Neuronal stem cell (in vitro differentiated cells): ENCODE data around the gene CLEC7A.
A peak's percentile ranks its signal among the peaks of the same experiment; 100 is the strongest.

ENCODE experiments used
- DNase-seq: peaks from one replicate; pipeline ENCODE4 v3.0.0-alpha.2; 2013; ENCODE audit warnings: low spot score
- H2AFZ ChIP-seq: one replicate; pipeline ENCODE4 v1.6.1; 2013; ENCODE audit warnings: mild to moderate bottlenecking, low read length, inconsistent platforms
- H2AK5ac ChIP-seq: 2 replicates; pipeline ENCODE4 v1.6.1; 2013; ENCODE audit warnings: low read depth, mild to moderate bottlenecking, inconsistent platforms, low read length, moderate library complexity, mixed read lengths
- H2BK120ac ChIP-seq: 2 replicates; pipeline ENCODE4 v1.6.1; 2013; ENCODE audit warnings: low read depth, mild to moderate bottlenecking, inconsistent platforms, low read length, moderate library complexity, mixed read lengths
- H2BK12ac ChIP-seq: one replicate; pipeline ENCODE4 v1.6.1; 2013; ENCODE audit warnings: low read length, inconsistent platforms
- H2BK15ac ChIP-seq: 2 replicates; pipeline ENCODE4 v1.6.1; 2013; ENCODE audit warnings: mild to moderate bottlenecking, low read length, inconsistent platforms, mixed read lengths
- H2BK5ac ChIP-seq: one replicate; pipeline ENCODE4 v1.6.1; 2013; ENCODE audit warnings: inconsistent platforms, mild to moderate bottlenecking, low read length, moderate library complexity
- H3K14ac ChIP-seq: one replicate; pipeline ENCODE4 v1.6.1; 2013; ENCODE audit warnings: low read length, inconsistent platforms
- H3K18ac ChIP-seq: 2 replicates; pipeline ENCODE4 v1.6.1; 2013; ENCODE audit warnings: low read length, inconsistent platforms
- H3K23ac ChIP-seq: 2 replicates; pipeline ENCODE4 v1.6.1; 2013; ENCODE audit warnings: low read depth, mild to moderate bottlenecking, mixed read lengths, low read length, inconsistent platforms; ENCODE audit not compliant: poor library complexity
- H3K27ac ChIP-seq: replicated peaks from 3 replicates; pipeline ENCODE4 v1.5.1; 2013; ENCODE audit warnings: low read length, inconsistent platforms
- H3K27me3 ChIP-seq, 3 experiments: 2 replicates each; pipeline ENCODE4 v1.6.1; 2013; ENCODE audit warnings: low read length in 3 of 3, mild to moderate bottlenecking in 2 of 3, inconsistent platforms in 1 of 3, low read depth in 1 of 3, mixed read lengths in 1 of 3, moderate library complexity in 1 of 3; ENCODE audit not compliant: control insufficient read depth in 3 of 3, insufficient read depth in 3 of 3
- H3K36me3 ChIP-seq, 2 donors: replicated peaks in 1 of 2; 2 replicates each; pipeline ENCODE4 v1.6.1; 2013; ENCODE audit warnings: low read length in 2 of 2; ENCODE audit not compliant: control insufficient read depth in 2 of 2, insufficient read depth in 2 of 2
- H3K4ac ChIP-seq: 2 replicates; pipeline ENCODE4 v1.6.1; 2013; ENCODE audit warnings: inconsistent platforms, mild to moderate bottlenecking, low read length, moderate library complexity
- H3K4me1 ChIP-seq, 2 donors: 1 replicate in 1 of 2; 2 replicates in 1 of 2; pipeline ENCODE4 v1.6.1; 2013; ENCODE audit warnings: low read length in 2 of 2, low read depth in 1 of 2; ENCODE audit not compliant: control insufficient read depth in 2 of 2, insufficient read depth in 1 of 2
- H3K4me2 ChIP-seq: one replicate; pipeline ENCODE4 v1.6.1; 2013; ENCODE audit warnings: mild to moderate bottlenecking, low read length, inconsistent platforms; ENCODE audit not compliant: insufficient read depth, poor library complexity, severe bottlenecking
- H3K4me3 ChIP-seq, 2 donors: 2 replicates each; pipeline ENCODE4 v1.5.1; 2013; ENCODE audit warnings: low read length in 2 of 2, mild to moderate bottlenecking in 2 of 2, inconsistent platforms in 1 of 2, moderate library complexity in 1 of 2
- H3K79me1 ChIP-seq: one replicate; pipeline ENCODE4 v1.6.1; 2013; ENCODE audit warnings: low read depth, mild to moderate bottlenecking, inconsistent platforms, low read length, moderate library complexity
- H3K9ac ChIP-seq: one replicate; pipeline ENCODE4 v1.6.1; 2013; ENCODE audit warnings: mild to moderate bottlenecking, low read depth, low read length, inconsistent platforms; ENCODE audit not compliant: poor library complexity
- H3K9me3 ChIP-seq, 2 donors: replicated peaks in 1 of 2; 2 replicates each; pipeline versions ENCODE3 to v1.6.1; 2013; ENCODE audit warnings: low read length in 2 of 2, mild to moderate bottlenecking in 2 of 2, inconsistent platforms in 1 of 2, low read depth in 1 of 2, mixed read lengths in 1 of 2, moderate library complexity in 1 of 2; ENCODE audit not compliant: control insufficient read depth in 2 of 2, insufficient read depth in 1 of 2
- H4K8ac ChIP-seq: one replicate; pipeline ENCODE4 v1.6.1; 2013; ENCODE audit warnings: low read depth, mild to moderate bottlenecking, inconsistent platforms, low read length, moderate library complexity
- H4K91ac ChIP-seq: one replicate; pipeline ENCODE4 v1.6.1; 2013; ENCODE audit warnings: low read length, low read depth, mild to moderate bottlenecking, inconsistent platforms; ENCODE audit not compliant: poor library complexity
- WGBS, 2 donors: extraction: QIAGEN DNeasy Blood & Tissue Kit; methylation state at CpG; one replicate each; pipeline ENCODE4 v1.1.7; 2013; ENCODE audit warnings: missing lambda C conversion rate in 2 of 2, mixed read lengths in 1 of 2; ENCODE audit not compliant: insufficient read length in 2 of 2, insufficient replicate concordance in 1 of 2; ENCODE audit errors: extremely low coverage in 2 of 2; 5-methylcytosine and 5-hydroxymethylcytosine counted together

The CLEC7A gene

GRCh38 chr12:10069976-10070375 is 60.0 kb downstream of the CLEC7A start:
- Histone ChIP-seq H3K23ac (no peak overlapping the region), H3K14ac (no peak overlapping the region), H3K4me3 (no peak overlapping the region), H3K4ac (no peak overlapping the region), H3K9me3 (no peaks in the 10 kb centered on the region), H2BK120ac (no peak overlapping the region), H3K27me3 (peaks cover 0 to 2% (median 0%) of the 10 kb centered on the region in 3 experiments), H2AK5ac (no peak overlapping the region), H3K27ac (no peak overlapping the region), H4K91ac (no peak overlapping the region), H3K4me1 (peaks cover 0 to 2% of the 10 kb centered on the region in 2 donors), H3K79me1 (no peaks in the 10 kb centered on the region), H2BK5ac (no peak overlapping the region), H2BK15ac (no peak overlapping the region), H3K9ac (no peak overlapping the region), H3K4me2 (no peak overlapping the region), H4K8ac (no peak overlapping the region), H2BK12ac (no peak overlapping the region), H3K36me3 (no peaks in the 10 kb centered on the region), H3K18ac (no peak overlapping the region), H2AFZ (no peak overlapping the region)
- WGBS, 2 donors = no CpG with 5 or more reads among the region's 3 CpGs
- DNase-seq = no peak

GRCh38 chr12:10069099-10069498 is 60.9 kb downstream of the CLEC7A start:
- no peaks in the 10 kb centered on the region for H3K36me3 ChIP-seq
- H3K9me3 ChIP-seq = no peaks in the 10 kb centered on the region
- no peak overlapping the region for H3K27ac ChIP-seq
- no peak for DNase-seq
- no peak overlapping the region for H3K14ac ChIP-seq
- no peak overlapping the region for H2AFZ ChIP-seq
- WGBS, 2 donors = no CpG with 5 or more reads among the region's 4 CpGs
- H3K79me1 ChIP-seq = no peaks in the 10 kb centered on the region
- H3K18ac ChIP-seq = no peak overlapping the region
- no peak overlapping the region for H2BK15ac ChIP-seq
- peaks cover 0 to 2% of the 10 kb centered on the region in 2 donors for H3K4me1 ChIP-seq
- peaks cover 0 to 2% (median 0%) of the 10 kb centered on the region in 3 experiments for H3K27me3 ChIP-seq
- no peak overlapping the region for H3K4me2 ChIP-seq
- no peak overlapping the region for H2AK5ac ChIP-seq
- no peak overlapping the region for H2BK120ac ChIP-seq
- H3K23ac ChIP-seq = no peak overlapping the region
- no peak overlapping the region for H3K4me3 ChIP-seq
- H4K91ac ChIP-seq = no peak overlapping the region
- no peak overlapping the region for H3K9ac ChIP-seq
- H2BK12ac ChIP-seq = no peak overlapping the region
- no peak overlapping the region for H3K4ac ChIP-seq
- no peak overlapping the region for H4K8ac ChIP-seq
- H2BK5ac ChIP-seq = no peak overlapping the region

DNA sequence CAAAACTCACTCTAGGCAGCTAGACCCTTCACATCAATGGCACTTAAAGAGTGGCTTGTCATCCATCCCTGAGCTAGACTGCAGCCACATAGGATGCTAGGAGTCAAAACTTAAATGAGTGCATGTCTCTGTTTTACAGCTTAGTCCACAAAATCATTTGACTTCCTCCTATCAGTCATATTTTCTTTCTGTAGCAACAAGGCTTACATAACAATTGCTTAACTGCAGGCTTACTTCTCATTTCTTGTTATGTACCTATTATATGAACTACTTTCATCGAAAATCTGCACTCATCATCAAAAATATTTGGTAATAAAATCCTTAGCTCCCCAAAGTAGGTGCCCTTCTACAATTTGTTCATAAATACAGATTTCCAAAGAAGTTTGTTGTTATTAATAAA is 61.4 kb downstream of the CLEC7A start:
- Histone ChIP-seq H3K27ac (no peak overlapping the region), H2AFZ (no peak overlapping the region), H4K8ac (no peak overlapping the region), H2BK15ac (no peak overlapping the region), H3K9me3 (no peaks in the 10 kb centered on the region), H4K91ac (no peak overlapping the region), H3K23ac (no peak overlapping the region), H3K18ac (no peak overlapping the region), H3K9ac (no peak overlapping the region), H3K14ac (no peak overlapping the region), H2BK120ac (no peak overlapping the region), H3K4me1 (peaks cover 0 to 2% of the 10 kb centered on the region in 2 donors), H3K4me2 (no peak overlapping the region), H3K4me3 (no peak overlapping the region), H2BK12ac (no peak overlapping the region), H3K79me1 (no peaks in the 10 kb centered on the region), H3K4ac (no peak overlapping the region), H2BK5ac (no peak overlapping the region), H2AK5ac (no peak overlapping the region), H3K36me3 (no peaks in the 10 kb centered on the region), H3K27me3 (peaks cover 0 to 2% (median 0%) of the 10 kb centered on the region in 3 experiments)
- WGBS, 2 donors = no CpG with 5 or more reads among the region's 1 CpG
- DNase-seq = no peak

DNA sequence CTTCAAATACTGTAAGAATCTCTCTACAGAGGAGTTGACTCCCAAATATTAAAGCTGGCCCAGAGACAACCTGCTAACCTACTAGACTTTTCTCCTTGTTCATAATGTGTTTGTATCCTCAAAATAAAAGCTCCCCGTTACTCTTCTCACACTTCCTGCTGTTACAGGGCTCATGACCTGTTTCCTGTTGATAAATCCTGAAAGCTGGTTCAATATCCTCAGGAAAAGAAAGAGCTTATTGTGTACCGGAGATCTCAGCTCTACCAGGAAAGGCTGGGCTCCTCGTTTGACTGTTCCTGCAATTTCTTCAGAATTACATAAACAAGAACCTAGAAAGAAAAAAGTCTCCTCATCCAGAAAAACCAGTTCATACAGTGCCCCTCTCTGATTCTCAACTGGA is 62.1 kb downstream of the CLEC7A start:
- no peak overlapping the region for H2BK120ac ChIP-seq
- peak overlapping the region; percentile 49 for H2AFZ ChIP-seq
- H3K36me3 ChIP-seq = no peaks in the 10 kb centered on the region
- no peak overlapping the region for H3K23ac ChIP-seq
- H3K4me2 ChIP-seq = no peak overlapping the region
- no peak overlapping the region for H2BK5ac ChIP-seq
- no peak overlapping the region for H2BK12ac ChIP-seq
- no peak overlapping the region for H2AK5ac ChIP-seq
- H3K79me1 ChIP-seq = no peaks in the 10 kb centered on the region
- no peak overlapping the region for H3K9ac ChIP-seq
- H3K18ac ChIP-seq = no peak overlapping the region
- H3K9me3 ChIP-seq = no peaks in the 10 kb centered on the region
- WGBS, 2 donors = no CpG with 5 or more reads among the region's 3 CpGs
- no peak overlapping the region for H4K8ac ChIP-seq
- no peak overlapping the region for H3K14ac ChIP-seq
- H4K91ac ChIP-seq = no peak overlapping the region
- no peak overlapping the region for H2BK15ac ChIP-seq
- DNase-seq = no peak
- H3K4ac ChIP-seq = no peak overlapping the region
- peaks cover 0 to 2% of the 10 kb centered on the region in 2 donors for H3K4me1 ChIP-seq
- peaks cover 0 to 2% (median 0%) of the 10 kb centered on the region in 3 experiments for H3K27me3 ChIP-seq
- H3K27ac ChIP-seq = no peak overlapping the region
- H3K4me3 ChIP-seq = no peak overlapping the region
